Right hindlimb (tissue), 1 donor: ENCODE results near the gene CDC25B.
"Not testable (repeated sequence)": the region's sequence is repeated elsewhere in the genome, so short reads cannot be mapped to it uniquely, and the experiment has no call there.

Experiments used
- DNase-seq: peaks from one replicate; pipeline ENCODE4 v3.0.0-alpha.2; 2018

CDC25B gene

DNA sequence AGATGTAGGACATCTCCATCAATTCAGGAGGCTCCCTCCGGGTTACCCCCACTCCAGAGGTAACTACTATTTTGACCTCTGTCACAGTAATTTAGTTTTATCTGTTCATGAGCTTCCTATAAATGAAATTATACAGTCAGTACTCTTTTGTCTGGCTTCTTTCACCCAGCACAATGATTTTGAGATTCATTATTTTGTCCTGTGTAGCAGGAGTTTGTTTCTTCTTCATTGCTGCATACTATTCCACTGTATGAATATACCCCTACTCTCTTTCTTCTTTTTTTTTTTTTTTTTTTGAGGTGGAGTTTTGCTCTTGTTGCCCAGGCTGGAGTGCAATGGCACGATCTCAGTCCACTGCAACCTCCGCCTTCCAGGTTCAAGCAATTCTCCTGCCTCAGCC is 12.4 kb downstream of the CDC25B start:
- DNase-seq: no peak

GRCh38 chr20:3811467-3812258 is 15.6 kb downstream of the CDC25B start:
- DNase-seq: peak; percentile 98

- no peak for DNase-seq
These were observed 16.2 kb downstream of the CDC25B start for GRCh38 chr20:3812259-3812681.

DNA sequence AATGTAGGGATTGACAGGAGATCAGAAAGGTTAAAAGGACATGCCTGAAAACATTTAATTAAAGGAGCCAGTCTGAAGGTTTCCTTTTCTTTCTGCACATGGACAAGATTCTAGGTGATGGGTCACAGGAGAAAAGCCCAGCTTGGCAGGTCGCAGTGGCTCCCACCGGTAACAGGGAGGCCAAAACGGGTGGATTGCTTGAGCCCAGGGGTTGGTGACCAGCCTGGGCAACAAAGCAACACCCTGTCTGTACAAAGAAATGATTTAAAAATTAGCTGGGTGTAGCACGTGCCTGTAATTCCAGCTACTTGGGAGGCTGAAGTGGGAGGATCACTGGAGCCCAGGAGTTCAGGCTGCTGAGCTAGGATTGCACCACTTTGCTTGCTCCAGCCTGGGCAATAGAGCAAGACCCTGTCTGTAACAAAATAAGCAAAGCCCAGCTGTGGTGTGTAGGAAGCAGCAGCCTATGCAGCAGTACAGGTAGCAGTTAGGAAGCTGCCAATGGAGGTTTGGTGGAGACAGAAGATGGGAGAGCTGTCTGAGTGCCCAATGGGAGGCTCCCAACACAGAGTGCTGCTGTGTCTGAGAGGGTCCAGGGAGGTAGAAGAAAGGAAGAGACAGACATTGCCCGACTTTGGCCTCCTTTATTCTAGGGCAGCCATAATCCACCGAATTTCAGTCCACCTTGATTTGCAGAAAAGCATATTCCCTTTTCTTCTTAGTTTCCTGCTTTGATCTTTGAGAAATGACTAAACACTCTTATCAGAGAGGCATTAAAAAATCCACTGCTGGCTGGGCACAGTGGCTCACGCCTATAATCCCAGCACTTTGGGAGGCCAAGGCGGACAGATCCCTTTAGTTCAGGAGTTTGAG is 17.1 kb downstream of the CDC25B start:
- DNase-seq: no peak

GRCh38 chr20:3813848-3814581 is 17.9 kb downstream of the CDC25B start:
- DNase-seq: no peak

GRCh38 chr20:3814928-3815495 is 18.9 kb downstream of the CDC25B start:
- no peak for DNase-seq

GRCh38 chr20:3815703-3816315 is 19.7 kb downstream of the CDC25B start:
- DNase-seq: no peak

GRCh38 chr20:3818155-3819151 is 22.3 kb downstream of the CDC25B start:
- DNase-seq: peak; percentile 65

DNA sequence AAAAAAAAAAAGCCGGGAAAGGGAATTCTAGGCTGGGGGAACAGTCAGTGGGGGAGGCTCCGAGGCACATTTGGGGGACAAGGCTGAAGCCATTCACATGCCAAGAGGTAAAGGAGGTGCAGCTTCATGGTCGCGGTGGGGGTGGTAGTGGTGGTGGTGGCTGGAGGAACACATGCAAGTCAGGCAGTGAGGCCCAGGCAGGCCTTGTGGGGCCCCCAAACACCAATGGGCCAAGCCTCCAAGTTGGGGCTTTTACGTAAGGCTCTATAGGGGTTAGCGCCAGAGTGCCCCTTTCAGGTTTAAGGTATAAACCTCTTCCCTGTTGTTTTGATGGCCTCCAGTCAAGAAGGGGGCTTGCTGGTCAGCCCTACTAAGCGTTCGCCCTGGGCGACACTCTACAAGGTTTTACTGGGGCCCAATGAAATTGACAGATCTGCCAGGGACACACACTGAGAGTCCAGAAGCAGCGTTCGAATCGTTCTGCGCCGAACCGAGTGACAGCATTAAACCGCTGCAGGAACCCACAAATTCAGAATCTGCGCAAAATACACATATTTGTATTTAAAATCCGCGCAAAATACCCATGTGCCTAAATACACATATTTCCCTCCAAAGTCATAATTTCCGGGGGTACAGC is 23.4 kb downstream of the CDC25B start:
- no peak for DNase-seq

DNA sequence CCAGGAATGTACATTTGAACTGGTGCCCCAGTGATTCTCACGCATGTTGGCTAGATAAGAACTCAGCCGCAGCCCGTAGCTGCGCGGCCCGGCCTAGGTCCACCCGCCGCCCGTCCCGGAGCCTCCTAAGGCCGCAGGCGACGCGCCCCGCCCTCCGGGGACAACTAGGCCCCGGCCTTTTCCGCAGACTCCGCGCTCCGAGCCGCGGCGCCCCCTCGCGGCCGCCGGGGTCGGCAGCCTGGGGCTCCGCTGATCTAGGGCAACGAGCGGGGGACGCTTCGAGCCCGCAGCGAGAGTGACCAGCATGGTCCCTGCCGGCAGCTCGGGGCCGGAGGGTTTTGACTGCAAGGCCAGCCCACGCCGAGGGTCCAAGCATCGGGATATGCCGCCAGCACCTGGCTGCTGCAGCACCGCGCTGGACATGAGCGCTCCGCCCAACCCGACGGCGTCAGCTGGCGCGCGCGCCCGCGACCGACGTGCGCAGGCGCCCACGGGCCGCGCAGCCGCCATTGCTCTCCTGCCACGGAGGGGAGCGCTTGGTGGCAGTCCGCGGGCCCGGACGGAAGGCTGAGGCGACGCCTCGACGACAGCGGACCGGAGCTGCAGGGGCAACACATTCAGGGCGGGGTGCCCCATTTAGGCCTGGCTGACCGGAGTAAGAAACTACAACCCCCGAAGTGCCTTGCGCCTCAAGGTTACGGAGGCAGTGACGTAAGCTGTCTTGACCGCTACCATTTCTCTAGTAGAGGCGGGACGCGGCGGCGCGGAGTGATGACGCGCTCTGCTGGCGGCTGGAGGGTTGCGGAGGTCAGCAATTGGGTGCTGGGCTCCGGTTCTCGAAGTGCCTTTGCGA is 24.2 kb downstream of the CDC25B start, which contains the start of gene AP5S1:
AP5S1 (plus strand) TSS at position 500 of the 853 bp plus-strand sequence. CDS start 1,571 bp downstream, outside the sequence.
- DNase-seq: peak; percentile 98

GRCh38 chr20:3820901-3821727 is 25.0 kb downstream of the CDC25B start:
- DNase-seq: no peak

GRCh38 chr20:3821996-3822395 is 25.9 kb downstream of the CDC25B start:
- DNase-seq: no peak

GRCh38 chr20:3823881-3824280 is 27.8 kb downstream of the CDC25B start:
- DNase-seq: no peak

- no peak for DNase-seq
These were observed 29.4 kb downstream of the CDC25B start for GRCh38 chr20:3825526-3825925.

GRCh38 chr20:3826420-3826819 is 30.3 kb downstream of the CDC25B start:
- DNase-seq: no peak

- DNase-seq: no peak
These were observed 32.7 kb downstream of the CDC25B start for GRCh38 chr20:3828798-3829197.

DNA sequence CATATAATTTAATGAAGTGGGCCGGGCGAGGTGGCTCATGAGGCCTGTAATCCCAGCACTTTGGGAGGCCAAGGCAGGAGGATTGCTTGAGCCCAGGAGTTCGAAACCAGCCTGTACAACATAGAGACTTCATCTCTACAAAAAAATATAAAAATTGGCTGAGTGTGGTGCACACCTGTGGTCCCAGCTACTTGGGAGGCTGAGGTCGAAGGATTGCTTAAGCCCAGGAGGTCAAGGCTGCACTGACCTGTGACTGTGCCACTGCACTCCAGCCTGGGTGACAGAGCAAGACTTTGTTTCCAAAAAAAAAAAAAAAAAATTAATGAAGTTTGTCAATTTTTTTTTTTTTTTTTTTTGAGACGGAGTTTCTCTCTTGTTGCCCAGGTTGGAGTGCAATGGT is 33.8 kb downstream of the CDC25B start:
- DNase-seq: not testable (repeated sequence)

DNA sequence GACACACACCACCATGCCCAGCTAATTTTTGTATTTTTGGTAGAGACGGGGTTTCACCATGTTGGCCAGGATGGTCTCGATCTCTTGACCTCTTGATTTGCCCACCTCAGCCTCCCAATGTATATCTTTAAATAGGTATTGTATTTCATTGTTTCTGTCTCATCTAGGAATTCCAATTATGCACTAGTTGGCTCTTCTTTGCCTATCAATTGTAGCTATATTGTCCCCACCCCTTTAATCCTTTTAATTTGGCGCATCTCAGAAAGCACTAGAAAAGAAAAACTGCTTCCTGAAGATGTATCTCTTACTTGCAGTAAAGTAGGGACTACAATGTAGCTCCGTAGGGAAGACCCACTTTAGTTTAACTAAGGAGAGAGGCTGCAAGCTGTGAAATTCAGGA is 40.0 kb downstream of the CDC25B start:
- DNase-seq: no peak

- DNase-seq: no peak
These were observed 43.2 kb downstream of the CDC25B start for GRCh38 chr20:3839328-3839727.
